ENCODE measurements around the gene BHLHE23.

GRCh38 chr20:62990306-62990825 is 16.4 kb downstream of the BHLHE23 start:
- no peak for TF ChIP-seq EZH2 (IDR thresholded peaks at IDR 0.05)
- TF ChIP-seq SRF (IDR thresholded peaks at IDR 0.05; ENCODE audit: low read depth) = no peak
- no peak for TF ChIP-seq MAX (IDR thresholded peaks at IDR 0.05)
- no peak for TF ChIP-seq CTCF (IDR thresholded peaks at IDR 0.05 in 2 of 3, conservative IDR thresholded peaks at IDR 0.05 in 1 of 3; ENCODE audit: borderline replicate concordance in 1 of 3, insufficient read depth in 1 of 3, low read depth in 2 of 3, low read length in 2 of 3)
- no peak for TF ChIP-seq ATF3 (IDR thresholded peaks at IDR 0.05)
- TF ChIP-seq POLR2A (IDR thresholded peaks at IDR 0.05; ENCODE audit: borderline replicate concordance, extremely low read depth, insufficient read depth, insufficient read length) = no peak
- TF ChIP-seq POLR2AphosphoS5 (IDR thresholded peaks at IDR 0.05; ENCODE audit: low read depth, low read length) = no peak
- no peak for TF ChIP-seq JUND (IDR thresholded peaks at IDR 0.05)
- no peak for TF ChIP-seq YY1 (IDR thresholded peaks at IDR 0.05; ENCODE audit: extremely low read depth, insufficient replicate concordance, low read depth, low read length)
- TF ChIP-seq RAD21 (IDR thresholded peaks at IDR 0.05; ENCODE audit: low read depth) = no peak
- TF ChIP-seq TCF7L2 (IDR thresholded peaks at IDR 0.05; ENCODE audit: borderline replicate concordance, extremely low read depth, insufficient read depth, insufficient read length) = no peak
- TF ChIP-seq ZNF274 (IDR thresholded peaks at IDR 0.05; ENCODE audit: low read depth, low read length) = no peak
- TF ChIP-seq SP1 (IDR thresholded peaks at IDR 0.05; ENCODE audit: low read depth) = no peak
- TF ChIP-seq EZH2phosphoT487 (IDR thresholded peaks at IDR 0.05; ENCODE audit: borderline replicate concordance) = no peak

Data from HCT116 (cell line).